RWPE1 (cell line): ENCODE data around the gene GFRA1.

Experiments used
- CTCF ChIA-PET: fragments of 350-600 bp; sonication (Branson Sonifier 250); formaldehyde crosslinking; extraction: SDS; loops from one replicate; lab custom pipeline; 2021; lab: Yijun Ruan, JAX
- POLR2A ChIA-PET: fragments of 400-600 bp; formaldehyde crosslinking; extraction: SDS; loops from one replicate; lab custom pipeline; 2020; ENCODE audit warnings: antibody characterized with exemption; ENCODE audit not compliant: low non-redundant PET; lab: Yijun Ruan, JAX
- DNase-seq: peaks from one replicate; pipeline ENCODE4 v3.0.0; 2012; ENCODE audit warnings: low spot score
- H3K27ac ChIP-seq: fragments of 450-650 bp; 2 replicates; pipeline ENCODE4 v1.5.1; 2017
- CTCF ChIP-seq: fragments of 450-650 bp; conservative IDR thresholded peaks from 2 replicates; pipeline ENCODE4 v1.5.1; 2017; ENCODE audit warnings: low read depth, mild to moderate bottlenecking

The GFRA1 gene

DNA sequence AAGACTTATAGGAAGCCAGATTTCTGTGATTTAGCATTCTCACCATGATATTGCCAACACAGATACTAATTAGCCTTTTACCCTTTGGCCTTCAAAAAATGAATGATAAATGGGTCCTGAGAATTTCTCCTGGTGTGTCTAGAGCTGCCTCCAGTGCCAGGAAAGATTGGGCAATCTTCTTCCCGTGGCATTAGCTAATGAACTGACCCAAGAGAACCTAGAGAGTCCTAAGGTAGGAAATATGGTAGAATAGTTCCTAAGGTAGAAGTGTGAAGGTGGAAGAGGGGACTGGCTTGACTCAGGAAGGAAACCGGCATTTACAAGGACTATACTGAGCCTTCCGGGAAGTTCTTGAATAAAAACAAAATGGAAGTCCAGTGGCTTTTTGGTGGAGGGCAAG is 133.1 kb downstream of the GFRA1 start:
- CTCF ChIA-PET: no interaction called here
- DNase-seq: no peak
- H3K27ac ChIP-seq: no peak overlapping the region
- no peak for TF ChIP-seq CTCF
- POLR2A ChIA-PET: no interaction called here

GRCh38 chr10:116138897-116139296 is 134.1 kb downstream of the GFRA1 start:
- DNase-seq: no peak
- ChIA-PET CTCF (interaction anchor here (0.6 to 0.7 kb wide), 2 partner anchors 19 to 85 kb away, joined by 3 read pairs; no protein-coding TSS in a partner anchor), POLR2A (no interaction called here)
- TF ChIP-seq CTCF: no peak
- H3K27ac ChIP-seq: no peak overlapping the region

- ChIA-PET POLR2A (no interaction called here), CTCF (no interaction called here)
- no peak for TF ChIP-seq CTCF
- no peak overlapping the region for H3K27ac ChIP-seq
- no peak for DNase-seq
These were observed 136.7 kb downstream of the GFRA1 start for GRCh38 chr10:116136261-116136660.

DNA sequence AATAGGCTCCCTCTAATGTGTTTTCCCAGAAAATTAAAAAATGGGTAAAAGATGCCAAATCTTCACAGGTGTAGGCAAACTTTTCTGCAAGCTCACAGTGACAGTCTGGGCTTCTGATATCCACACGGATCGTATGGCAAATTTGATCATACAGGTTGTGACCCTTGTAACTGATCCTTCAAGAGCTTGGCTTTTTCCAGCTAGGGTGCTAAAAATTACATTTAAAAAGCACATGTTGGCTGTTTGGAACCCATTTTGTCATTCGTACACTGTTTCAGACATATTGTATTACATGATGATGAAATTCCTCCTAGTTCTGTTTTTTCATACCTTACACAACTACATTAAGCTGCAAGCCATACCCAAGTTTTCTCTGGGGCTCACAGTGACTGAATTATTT is 138.7 kb downstream of the GFRA1 start:
- no peak for DNase-seq
- ChIA-PET POLR2A (no interaction called here), CTCF (no interaction called here)
- no peak overlapping the region for H3K27ac ChIP-seq
- no peak for TF ChIP-seq CTCF

DNA sequence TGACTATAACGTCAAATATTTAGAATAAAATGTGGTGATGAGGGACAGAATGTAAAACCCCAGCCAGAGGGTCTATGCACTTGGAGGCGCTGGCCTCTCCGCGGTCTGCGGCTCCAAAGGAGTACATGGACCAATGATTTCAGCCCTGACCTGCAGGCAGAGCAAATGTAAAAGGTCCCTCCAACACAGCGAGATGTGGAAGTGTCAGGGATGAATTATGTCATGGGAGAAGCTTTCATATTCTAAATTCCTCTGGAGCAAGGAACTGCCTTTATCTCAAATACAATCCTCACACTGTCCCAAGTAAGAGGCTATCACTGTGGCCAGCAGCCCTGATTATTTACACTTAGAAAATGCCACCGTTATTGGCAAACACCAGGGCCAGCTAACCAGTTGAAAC is 139.4 kb downstream of the GFRA1 start:
- no peak for DNase-seq
- ChIA-PET POLR2A (no interaction called here), CTCF (no interaction called here)
- H3K27ac ChIP-seq: no peak overlapping the region
- TF ChIP-seq CTCF: no peak

- CTCF ChIA-PET: no interaction called here
These were observed 140.1 kb downstream of the GFRA1 start for GRCh38 chr10:116132780-116133399.

More at GRCh38 chr10:116132780-116133399, 140.1 kb downstream of the GFRA1 start:
- no peak for DNase-seq
- POLR2A ChIA-PET: no interaction called here
- no peak for TF ChIP-seq CTCF
- H3K27ac ChIP-seq: no peak overlapping the region
